Measurements from ENCODE around the gene NDUFS3.

Gene NDUFS3

DNA sequence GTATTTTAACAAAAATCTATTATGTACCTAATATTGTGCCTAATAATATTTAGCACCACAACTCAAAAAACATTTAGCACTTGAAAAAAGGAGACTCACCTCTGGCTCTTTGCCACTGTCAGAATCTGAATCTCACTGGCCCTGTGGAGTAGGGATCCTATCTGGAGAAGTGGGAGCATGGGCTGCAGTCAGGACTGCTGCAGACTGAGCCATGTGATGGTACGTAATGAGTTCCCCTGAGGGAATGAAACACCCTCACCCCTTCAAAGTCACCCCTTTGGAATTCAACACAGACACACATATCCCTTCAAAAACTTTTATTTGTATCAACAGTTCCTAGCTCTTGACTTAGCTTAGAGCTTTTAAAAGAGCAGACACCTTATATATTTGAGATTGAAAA, 7.0 kb upstream of the NDUFS3 start:
- Histone ChIP-seq H4K20me1 (ENCODE audit: insufficient read depth, low read length) (no peaks in the 10 kb centered on the region), H3K9me2 (ENCODE audit: low read depth, low read length) (no peaks in the 10 kb centered on the region), H3K79me2 (ENCODE audit: insufficient read depth, low read length) (peaks cover 3% of the 10 kb centered on the region; the same call in 1 of the 2 replicates), H3K4me3 (ENCODE audit: low read depth, low read length, poor library complexity, severe bottlenecking) (no peak overlapping the region), H3K4me1 (ENCODE audit: insufficient read depth, low read length, severe bottlenecking) (peaks cover 5% of the 10 kb centered on the region), H2AFZ (ENCODE audit: low read length) (no peak overlapping the region), H3K36me3 (ENCODE audit: insufficient read depth, low read length) (peaks cover 70% of the 10 kb centered on the region), H3K27ac (ENCODE audit: low read depth, low read length, poor library complexity, severe bottlenecking) (no peak overlapping the region), H3K4me2 (ENCODE audit: low read length) (no peak overlapping the region), H3K27me3 (ENCODE audit: insufficient read depth, low read length) (no peaks in the 10 kb centered on the region), H3F3A (ENCODE audit: insufficient read depth, low read length) (0 out of 2 replicates have a peak, but pooled peaks cover 5% of the 10 kb centered on the region), H3K9me3 (ENCODE audit: low read length) (no peaks in the 10 kb centered on the region), H3K9ac (ENCODE audit: low read length) (no peak overlapping the region)
- TF ChIP-seq, protein P1, sequence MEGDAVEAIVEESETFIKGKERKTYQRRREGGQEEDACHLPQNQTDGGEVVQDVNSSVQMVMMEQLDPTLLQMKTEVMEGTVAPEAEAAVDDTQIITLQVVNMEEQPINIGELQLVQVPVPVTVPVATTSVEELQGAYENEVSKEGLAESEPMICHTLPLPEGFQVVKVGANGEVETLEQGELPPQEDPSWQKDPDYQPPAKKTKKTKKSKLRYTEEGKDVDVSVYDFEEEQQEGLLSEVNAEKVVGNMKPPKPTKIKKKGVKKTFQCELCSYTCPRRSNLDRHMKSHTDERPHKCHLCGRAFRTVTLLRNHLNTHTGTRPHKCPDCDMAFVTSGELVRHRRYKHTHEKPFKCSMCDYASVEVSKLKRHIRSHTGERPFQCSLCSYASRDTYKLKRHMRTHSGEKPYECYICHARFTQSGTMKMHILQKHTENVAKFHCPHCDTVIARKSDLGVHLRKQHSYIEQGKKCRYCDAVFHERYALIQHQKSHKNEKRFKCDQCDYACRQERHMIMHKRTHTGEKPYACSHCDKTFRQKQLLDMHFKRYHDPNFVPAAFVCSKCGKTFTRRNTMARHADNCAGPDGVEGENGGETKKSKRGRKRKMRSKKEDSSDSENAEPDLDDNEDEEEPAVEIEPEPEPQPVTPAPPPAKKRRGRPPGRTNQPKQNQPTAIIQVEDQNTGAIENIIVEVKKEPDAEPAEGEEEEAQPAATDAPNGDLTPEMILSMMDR (IDR thresholded peaks at IDR 0.05; ENCODE audit: low read length), result no peak
- TF ChIP-seq EZH2 (IDR thresholded peaks at IDR 0.05; ENCODE audit: borderline replicate concordance, low read length), result no peak

DNA sequence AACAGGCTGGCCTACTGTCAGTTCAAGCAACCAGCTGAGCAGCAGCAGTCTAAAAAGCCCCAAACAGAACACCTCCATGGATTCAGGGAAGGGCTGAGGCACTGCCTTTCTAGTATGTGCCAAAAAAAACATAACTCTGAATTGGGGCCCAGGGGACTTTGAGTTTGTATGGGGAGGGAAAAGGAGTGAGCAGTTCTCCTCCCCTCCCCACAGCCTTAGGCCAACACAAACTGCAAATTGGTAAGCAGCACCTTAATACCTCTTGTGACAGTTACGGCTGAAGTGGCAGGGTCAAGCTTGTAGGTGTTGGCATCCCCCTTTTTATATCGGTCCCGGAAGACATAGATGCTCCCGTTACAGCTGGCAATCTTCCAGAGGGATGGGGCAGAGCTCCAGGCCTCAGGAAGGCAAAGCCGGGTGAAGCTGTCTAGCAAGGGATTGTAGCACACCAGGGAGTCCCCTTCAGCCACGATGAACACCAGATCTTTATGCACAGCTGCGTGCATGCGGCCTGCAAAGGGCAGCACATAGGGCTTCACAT, 6.1 kb upstream of the NDUFS3 start:
- no peaks in the 10 kb centered on the region for H3K9me3 ChIP-seq (ENCODE audit: low read length)
- H3K27ac ChIP-seq (ENCODE audit: low read depth, low read length, poor library complexity, severe bottlenecking), result no peak overlapping the region
- H3K27me3 ChIP-seq (ENCODE audit: insufficient read depth, low read length), result no peaks in the 10 kb centered on the region

DNA sequence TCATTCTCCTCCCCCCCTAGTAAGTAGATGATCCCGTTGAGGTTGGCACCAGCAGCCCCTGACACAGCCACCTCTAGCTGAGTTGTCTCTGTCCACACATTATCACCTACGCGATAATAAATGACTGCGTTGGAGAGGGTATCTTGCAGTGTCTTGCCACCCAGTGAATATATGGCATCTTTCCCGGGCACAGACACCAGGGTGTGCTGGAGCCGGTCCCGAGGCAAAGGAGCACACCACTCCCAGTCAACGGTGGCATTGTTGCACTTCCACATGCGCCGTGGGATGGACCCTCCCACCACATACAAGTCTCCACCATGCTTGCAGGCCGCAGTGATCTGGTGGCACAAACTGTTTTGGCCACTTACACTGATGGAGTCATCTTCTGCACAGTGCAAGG, 5.6 kb upstream of the NDUFS3 start:
- Histone ChIP-seq H3F3A (ENCODE audit: insufficient read depth, low read length) (0 out of 2 replicates have a peak, but pooled peaks cover 5% of the 10 kb centered on the region), H3K4me3 (ENCODE audit: low read depth, low read length, poor library complexity, severe bottlenecking) (no peak overlapping the region), H4K20me1 (ENCODE audit: insufficient read depth, low read length) (no peaks in the 10 kb centered on the region), H3K27me3 (ENCODE audit: insufficient read depth, low read length) (no peaks in the 10 kb centered on the region), H3K36me3 (ENCODE audit: insufficient read depth, low read length) (peaks cover 77% of the 10 kb centered on the region), H3K79me2 (ENCODE audit: insufficient read depth, low read length) (no peaks in the 10 kb centered on the region), H3K4me1 (ENCODE audit: insufficient read depth, low read length, severe bottlenecking) (peaks cover 16% of the 10 kb centered on the region), H3K27ac (ENCODE audit: low read depth, low read length, poor library complexity, severe bottlenecking) (no peak overlapping the region), H3K4me2 (ENCODE audit: low read length) (no peak overlapping the region), H3K9me2 (ENCODE audit: low read depth, low read length) (no peaks in the 10 kb centered on the region), H2AFZ (ENCODE audit: low read length) (no peak overlapping the region), H3K9me3 (ENCODE audit: low read length) (no peaks in the 10 kb centered on the region), H3K9ac (ENCODE audit: low read length) (no peak overlapping the region)
- TF ChIP-seq EZH2 (IDR thresholded peaks at IDR 0.05; ENCODE audit: borderline replicate concordance, low read length), result no peak
- TF ChIP-seq, protein P1 (IDR thresholded peaks at IDR 0.05; ENCODE audit: low read length), result no peak

More for the DNA sequence above, 6.1 kb upstream of the NDUFS3 start:
- Histone ChIP-seq H3K9ac (ENCODE audit: low read length) (no peak overlapping the region), H2AFZ (ENCODE audit: low read length) (no peak overlapping the region), H3K79me2 (ENCODE audit: insufficient read depth, low read length) (no peaks in the 10 kb centered on the region), H3K4me2 (ENCODE audit: low read length) (no peak overlapping the region), H3K4me1 (ENCODE audit: insufficient read depth, low read length, severe bottlenecking) (peaks cover 10% of the 10 kb centered on the region), H4K20me1 (ENCODE audit: insufficient read depth, low read length) (no peaks in the 10 kb centered on the region), H3K36me3 (ENCODE audit: insufficient read depth, low read length) (peaks cover 79% of the 10 kb centered on the region), H3K4me3 (ENCODE audit: low read depth, low read length, poor library complexity, severe bottlenecking) (no peak overlapping the region), H3F3A (ENCODE audit: insufficient read depth, low read length) (0 out of 2 replicates have a peak, but pooled peaks cover 5% of the 10 kb centered on the region), H3K9me2 (ENCODE audit: low read depth, low read length) (no peaks in the 10 kb centered on the region)
- TF ChIP-seq EZH2 (IDR thresholded peaks at IDR 0.05; ENCODE audit: borderline replicate concordance, low read length), result no peak
- TF ChIP-seq, protein P1 (IDR thresholded peaks at IDR 0.05; ENCODE audit: low read length), result no peak
